HG03060 (cell line): Measurements from ENCODE around the gene TENM4.

ENCODE experiments used
- ATAC-seq: cut with Tn5 transposase; IDR thresholded peaks from one replicate; pipeline ENCODE4 v1.9.1; 2021; ENCODE audit warnings: low read depth, moderate number of reproducible peaks; ENCODE audit not compliant: unreplicated experiment

Gene TENM4

DNA sequence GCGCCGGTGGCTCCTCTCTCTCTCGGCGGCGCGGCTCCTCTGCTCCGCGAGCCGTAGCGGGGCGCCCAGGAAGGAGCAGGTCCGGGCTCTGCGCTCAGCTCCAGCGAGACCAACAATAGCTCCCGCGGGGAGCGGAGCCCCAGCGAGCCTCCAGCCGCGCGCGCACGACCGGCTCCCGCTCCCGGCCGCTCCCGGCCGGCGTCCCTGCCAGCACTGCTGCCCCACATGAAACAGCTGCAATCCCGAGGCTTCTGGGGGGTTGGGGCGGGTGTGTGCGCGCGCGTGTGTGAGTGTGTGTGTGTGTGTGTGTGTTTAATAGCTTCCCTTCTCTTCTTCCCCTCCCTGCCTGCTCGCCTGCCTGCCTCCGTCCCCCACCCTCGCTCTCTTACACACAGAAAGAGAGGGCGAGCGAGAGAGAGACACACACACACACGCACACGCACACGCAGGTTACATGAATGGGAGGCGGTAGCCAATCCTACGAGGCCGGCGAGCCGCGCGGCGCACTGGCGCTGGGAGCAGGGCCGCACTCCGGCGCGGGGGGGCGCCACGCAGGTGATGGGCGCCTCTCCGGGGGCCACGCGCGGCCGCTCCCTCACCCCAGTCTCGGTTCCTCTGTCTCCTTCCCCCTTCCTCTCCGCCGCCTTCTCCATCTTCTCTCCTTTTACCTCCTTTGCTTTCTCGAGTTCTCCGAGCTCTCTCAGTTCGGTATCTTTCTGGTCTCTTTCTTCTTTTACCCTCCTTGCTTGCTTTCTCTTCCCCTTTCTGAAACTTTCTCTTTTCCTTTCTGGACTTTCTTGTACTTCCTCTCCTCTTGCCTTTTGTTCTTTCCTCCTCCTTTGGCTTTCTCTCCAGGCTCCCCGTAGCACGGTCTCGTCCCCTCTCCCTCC, at the start of gene TENM4:
Gene TENM4 (minus strand): TSS at position 460 of the 890 bp plus-strand sequence. CDS start 371,086 bp downstream, outside the sequence.
- no peak for ATAC-seq

- ATAC-seq: no peak
Observed at GRCh38 chr11:79488286-79488685, 47.5 kb upstream of the TENM4 start.

GRCh38 chr11:79487412-79487811, 46.6 kb upstream of the TENM4 start:
- no peak for ATAC-seq

DNA sequence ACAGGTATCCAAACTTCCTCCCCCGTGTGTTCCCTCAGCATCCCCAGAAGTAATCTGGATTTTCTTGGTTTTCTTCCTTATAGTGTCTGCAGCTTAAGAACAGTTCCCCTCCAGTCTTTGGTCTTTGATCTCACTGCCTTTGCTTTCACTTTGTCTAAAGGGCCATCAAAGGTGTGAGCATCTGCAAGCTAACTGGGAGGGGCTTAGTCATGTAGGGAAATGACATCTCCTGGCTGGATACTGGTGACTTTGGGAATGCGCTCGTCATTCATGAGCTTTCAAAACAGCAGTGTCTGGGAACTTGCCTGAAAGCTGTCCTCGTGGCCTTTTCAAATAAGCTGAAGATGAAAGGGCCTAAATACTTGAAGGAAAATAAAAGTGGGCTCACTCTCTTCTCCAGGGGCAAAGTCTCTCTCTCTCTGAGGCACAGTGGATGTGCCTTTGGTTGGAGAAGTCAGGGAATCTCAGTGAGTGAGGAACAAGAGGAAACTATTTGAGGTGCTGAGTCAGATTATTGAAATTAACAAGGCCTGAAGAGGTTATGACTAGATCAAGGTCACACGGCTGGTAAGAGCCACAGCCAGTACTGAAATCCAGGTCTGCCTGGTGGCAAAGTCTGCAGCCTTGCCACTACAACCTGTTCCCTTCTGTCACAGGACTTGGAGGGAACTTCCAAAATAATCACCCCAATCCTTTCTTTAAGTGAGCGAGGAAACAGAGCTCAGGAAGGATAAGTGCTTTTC, 45.6 kb upstream of the TENM4 start:
- ATAC-seq: no peak

DNA sequence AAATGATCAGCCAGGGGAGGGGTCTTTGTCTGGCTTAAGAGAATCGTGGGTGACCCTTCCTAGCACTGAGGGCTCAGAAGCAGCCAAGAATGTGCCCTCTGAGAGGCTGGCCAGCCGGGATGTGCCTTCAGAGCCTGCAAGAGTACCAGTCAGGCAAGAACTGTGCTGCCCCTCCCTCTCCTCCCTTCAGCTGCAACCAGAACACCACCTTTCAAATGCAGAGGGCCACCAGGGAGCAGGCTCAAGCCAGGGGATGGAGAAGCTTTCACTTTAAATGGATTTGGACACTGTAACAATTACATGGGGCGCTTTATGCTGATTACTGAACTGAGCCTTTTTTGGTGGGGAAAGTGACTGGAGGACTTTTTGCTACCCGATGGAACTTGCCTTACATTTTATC, 44.9 kb upstream of the TENM4 start:
- no peak for ATAC-seq

DNA sequence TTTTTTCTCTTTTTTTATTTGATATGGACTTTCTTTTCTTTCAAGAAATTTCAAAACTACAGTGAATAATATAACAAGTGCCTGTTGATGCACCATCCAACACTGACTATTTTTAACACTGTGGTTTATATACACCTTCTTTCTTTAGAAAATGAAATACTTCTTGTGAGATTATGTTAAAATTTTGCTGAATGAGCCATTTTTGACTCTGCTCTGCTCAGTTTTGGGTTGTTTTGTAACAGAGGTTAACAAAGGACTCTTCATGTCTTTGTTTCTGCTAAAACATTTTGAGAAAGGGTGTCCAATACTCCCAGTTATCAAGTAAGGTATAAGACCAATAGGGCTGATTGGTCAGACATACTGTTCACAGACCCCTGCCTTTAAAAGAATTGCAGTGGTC, 44.0 kb upstream of the TENM4 start:
- no peak for ATAC-seq

DNA sequence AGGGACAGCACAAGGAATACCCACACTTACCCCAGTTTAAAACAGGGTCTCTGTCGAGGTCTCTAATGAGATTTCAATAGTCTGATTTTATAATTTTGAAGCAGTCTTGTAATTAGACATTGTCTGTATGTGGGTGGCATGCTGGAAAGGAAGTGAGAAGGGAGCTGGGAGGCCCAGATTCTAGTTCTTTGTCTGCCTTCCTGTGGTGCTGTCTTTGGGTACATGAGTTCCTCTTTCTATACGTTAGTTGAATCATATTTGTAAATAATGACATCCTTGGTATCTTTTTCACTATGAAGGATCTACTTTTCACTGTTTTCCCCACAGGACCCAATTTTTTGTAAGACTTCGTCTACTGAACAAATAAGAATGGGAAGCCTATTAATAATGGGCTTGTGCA, 42.0 kb upstream of the TENM4 start:
- peak; percentile 82 for ATAC-seq

- ATAC-seq: peak; percentile 36
Observed at GRCh38 chr11:79481795-79482194, 41.0 kb upstream of the TENM4 start.

GRCh38 chr11:79480864-79481263, 40.0 kb upstream of the TENM4 start:
- ATAC-seq: no peak

- ATAC-seq: no peak
Observed at GRCh38 chr11:79472819-79473529, 32.1 kb upstream of the TENM4 start.

GRCh38 chr11:79471071-79471844, 30.4 kb upstream of the TENM4 start:
- ATAC-seq: no peak

DNA sequence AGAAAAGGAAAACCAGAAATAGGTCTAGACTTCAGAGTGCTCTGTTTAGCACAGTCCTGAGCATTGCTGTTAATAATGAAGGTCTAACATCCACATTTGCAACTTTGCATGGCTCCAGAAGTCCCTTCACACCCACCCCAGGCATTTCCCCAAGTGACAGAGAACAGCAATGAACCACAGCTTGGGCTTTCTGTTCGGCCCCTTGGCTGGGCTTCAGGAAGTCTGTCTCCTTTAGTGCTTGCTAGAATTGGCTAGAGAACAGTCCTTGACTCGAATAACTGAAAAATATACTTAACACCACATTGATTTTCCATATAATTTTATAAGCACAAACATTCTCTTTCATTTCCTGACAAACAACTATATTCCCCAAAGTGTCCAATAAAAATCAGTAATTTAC, 29.3 kb upstream of the TENM4 start:
- no peak for ATAC-seq

DNA sequence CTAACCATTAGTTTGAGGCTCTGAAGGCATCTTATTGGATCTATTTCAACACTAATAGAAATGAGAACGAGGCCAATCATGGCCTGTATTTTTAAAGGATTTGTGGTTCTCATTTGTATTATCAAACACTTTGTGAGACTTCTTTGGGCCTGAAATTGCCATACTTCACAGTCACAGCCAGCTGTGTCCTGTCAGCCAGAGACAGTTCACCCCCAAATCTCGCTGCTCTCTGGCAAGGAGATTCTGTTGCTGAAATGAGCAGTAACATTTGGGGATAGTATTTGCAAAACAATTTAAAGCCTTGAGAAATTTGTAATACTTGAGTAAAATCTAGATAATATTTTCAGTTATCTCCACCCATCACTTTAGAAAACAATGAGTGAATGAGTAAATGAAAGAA, 26.9 kb upstream of the TENM4 start:
- ATAC-seq: no peak

DNA sequence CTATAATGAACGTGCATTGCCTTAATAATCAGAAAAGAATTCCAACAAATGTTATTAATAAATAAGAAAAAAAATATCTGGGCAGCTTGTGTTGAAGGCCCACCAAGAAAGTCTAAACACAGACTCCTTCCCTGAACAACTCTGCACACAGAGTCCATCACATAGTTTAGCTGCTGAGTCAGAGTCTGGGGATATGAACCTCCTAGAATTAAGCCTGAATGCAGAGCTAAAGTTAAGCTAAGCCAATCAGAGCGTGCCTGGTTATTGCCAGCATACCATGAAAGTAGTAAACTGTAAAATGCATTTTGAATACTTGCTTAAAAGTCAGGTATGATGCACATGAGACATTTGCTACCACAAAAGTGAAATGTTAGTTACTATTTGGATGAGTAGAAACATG, 25.6 kb upstream of the TENM4 start:
- ATAC-seq: no peak

DNA sequence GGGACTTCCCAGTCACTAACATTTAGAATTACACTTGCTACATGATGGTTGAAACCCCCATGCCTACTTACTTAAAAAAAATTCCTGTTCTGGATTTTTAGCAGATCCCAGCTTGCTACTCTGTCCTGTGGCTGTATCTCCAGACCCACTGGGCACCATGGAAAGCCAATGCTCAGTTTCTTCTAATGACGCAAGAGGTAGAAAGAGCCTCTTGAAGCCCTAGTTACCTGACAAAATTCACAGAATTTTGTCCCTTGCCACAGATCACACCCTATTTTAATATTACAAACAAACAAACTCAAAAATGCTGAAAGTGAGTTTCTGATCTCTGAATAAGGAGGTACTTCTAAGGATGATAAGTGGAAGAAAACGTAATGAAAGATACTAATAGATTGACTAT, 24.3 kb upstream of the TENM4 start:
- ATAC-seq: no peak

GRCh38 chr11:79461666-79462645, 21.1 kb upstream of the TENM4 start:
- no peak for ATAC-seq

DNA sequence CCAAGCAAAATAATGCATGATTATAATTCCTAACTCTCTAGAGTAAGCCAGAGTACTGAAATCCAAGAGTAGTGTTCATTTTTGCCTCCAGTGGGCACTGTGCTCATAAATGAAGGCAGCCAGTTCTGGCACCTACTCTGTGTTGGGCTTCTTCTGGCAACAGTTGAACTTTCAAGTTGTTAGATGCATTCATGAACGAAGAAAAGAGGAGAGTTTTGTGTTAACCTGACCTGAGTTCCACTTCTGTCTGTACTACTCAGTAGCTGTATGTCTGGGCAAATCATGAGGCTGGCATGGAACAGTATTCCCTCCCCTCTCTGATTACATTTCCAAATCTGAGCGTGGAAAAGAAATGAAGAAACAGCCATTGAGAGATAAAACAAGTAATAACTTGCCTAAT, 20.3 kb upstream of the TENM4 start:
- no peak for ATAC-seq

DNA sequence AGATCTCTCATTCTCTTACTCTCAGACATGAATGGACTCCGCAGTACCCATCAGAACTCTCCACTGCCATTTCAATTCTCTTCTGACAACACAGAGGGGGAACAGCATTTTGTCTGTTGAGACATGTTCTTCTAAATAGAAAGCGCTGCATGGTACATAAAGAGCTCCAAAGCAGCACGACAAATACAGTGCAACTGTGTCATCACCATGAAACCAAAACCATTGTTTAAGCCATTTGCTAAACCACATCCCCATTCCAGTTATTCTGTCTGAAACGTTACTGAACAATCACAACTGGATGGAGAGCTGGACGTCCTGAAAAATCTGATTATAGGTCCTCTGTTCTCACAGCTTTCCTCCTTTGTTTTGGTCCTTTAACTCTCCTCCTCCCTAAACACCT, 17.9 kb upstream of the TENM4 start:
- no peak for ATAC-seq

DNA sequence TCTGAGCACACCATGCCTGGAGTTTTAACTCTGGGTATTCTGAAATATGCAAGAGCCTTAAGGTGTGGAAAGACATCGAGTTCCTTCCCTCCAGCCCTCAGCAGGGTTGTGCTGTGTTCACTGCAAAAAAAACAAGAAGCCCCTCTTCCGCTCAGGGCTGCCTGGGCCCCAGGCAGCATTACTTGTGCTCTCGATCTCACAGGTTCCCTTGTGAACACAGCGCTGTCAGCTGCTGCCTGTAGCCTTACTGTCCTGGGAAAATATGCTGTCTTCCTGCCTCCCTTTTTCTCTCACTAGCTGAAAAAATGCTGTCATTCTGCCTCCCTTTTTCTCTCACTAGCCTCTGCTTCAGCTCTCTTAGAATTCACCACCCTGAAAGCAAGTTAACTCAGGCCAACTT, 15.7 kb upstream of the TENM4 start:
- ATAC-seq: no peak
